ENCODE measurements around the gene CIB4.

DNA sequence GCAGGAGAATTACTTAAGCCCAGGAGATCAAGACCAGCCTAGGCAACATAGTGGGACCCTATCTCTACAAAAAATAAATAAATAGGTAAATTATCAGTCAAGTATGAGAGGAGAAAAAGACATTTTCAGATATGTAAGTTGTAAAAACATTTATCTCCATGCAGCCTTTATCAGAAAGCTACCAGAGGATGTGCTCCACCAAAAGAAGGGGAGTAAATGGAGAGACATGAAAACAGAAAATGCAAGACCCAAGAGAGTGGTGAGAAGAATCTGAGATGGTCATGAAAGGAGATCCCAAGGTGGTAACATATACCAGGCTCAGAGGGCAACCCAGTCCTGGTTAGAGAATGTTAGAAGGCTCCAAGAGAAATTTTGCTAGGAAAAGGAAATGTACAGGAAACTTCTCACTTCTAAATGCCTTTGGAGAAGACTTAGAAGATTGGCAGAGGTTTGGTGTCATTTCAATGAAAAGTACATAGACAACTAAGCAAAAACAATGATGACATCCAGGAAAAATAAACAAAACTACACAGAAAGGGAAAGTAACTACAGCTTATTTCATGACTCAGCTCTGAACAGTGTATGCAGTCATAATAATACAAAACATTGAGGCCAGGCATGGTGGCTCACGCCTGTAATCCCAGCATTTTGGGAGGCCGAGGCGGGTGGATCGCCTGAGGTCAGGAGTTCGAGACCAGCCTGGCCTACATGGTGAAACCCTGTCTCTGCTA lies 19.5 kb downstream of the CIB4 start:
- TF ChIP-seq RAD21 (IDR thresholded peaks at IDR 0.05; ENCODE audit: low read length) (no peak), MAZ (IDR thresholded peaks at IDR 0.05; ENCODE audit: borderline replicate concordance, low read depth, low read length) (no peak), RFX5 (IDR thresholded peaks at IDR 0.05; ENCODE audit: low read depth, low read length) (no peak), POLR2A (IDR thresholded peaks at IDR 0.05; ENCODE audit: low read depth, low read length) (no peak)
- TF ChIP-seq, protein P1, sequence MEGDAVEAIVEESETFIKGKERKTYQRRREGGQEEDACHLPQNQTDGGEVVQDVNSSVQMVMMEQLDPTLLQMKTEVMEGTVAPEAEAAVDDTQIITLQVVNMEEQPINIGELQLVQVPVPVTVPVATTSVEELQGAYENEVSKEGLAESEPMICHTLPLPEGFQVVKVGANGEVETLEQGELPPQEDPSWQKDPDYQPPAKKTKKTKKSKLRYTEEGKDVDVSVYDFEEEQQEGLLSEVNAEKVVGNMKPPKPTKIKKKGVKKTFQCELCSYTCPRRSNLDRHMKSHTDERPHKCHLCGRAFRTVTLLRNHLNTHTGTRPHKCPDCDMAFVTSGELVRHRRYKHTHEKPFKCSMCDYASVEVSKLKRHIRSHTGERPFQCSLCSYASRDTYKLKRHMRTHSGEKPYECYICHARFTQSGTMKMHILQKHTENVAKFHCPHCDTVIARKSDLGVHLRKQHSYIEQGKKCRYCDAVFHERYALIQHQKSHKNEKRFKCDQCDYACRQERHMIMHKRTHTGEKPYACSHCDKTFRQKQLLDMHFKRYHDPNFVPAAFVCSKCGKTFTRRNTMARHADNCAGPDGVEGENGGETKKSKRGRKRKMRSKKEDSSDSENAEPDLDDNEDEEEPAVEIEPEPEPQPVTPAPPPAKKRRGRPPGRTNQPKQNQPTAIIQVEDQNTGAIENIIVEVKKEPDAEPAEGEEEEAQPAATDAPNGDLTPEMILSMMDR (conservative IDR thresholded peaks at IDR 0.05; ENCODE audit: low read depth, low read length) = no peak

Measured in IMR-90 (cell line).